GM23338 (cell line): ENCODE results near the gene ZCCHC14. TPM values are rescaled to one million over a fixed set of nuclear protein-coding genes. Genes with fewer than 3 reads are reported as not detected.
"Not testable (repeated sequence)": the region's sequence is repeated elsewhere in the genome, so short reads cannot be mapped to it uniquely, and the experiment has no call there.

Experiments
- ATAC-seq: fragments of 200-7000 bp; cut with Tn5 transposase; 3 replicates; pipeline ENCODE4 v1.9.1; 2020
- DNase-seq: peaks from one replicate; pipeline ENCODE4 v3.0.0-alpha.2; 2015; ENCODE audit warnings: low spot score
- H2AFZ ChIP-seq: fragments of 200-600 bp; sonication (generic); 2 replicates; pipeline ENCODE4 v1.8.0; 2016; ENCODE audit warnings: antibody characterized with exemption, mild to moderate bottlenecking, moderate library complexity
- H3F3A ChIP-seq: fragments of 200-600 bp; sonication (generic); replicated peaks from 2 replicates; pipeline ENCODE4 v1.8.0; 2017; ENCODE audit warnings: antibody characterized with exemption, mixed run types, low read depth
- H3K27ac ChIP-seq: fragments of 200-600 bp; sonication (generic); 2 replicates; pipeline ENCODE4 v1.6.1; 2016; ENCODE audit warnings: low read depth
- H3K27me3 ChIP-seq: fragments of 200-600 bp; sonication (generic); 2 replicates; pipeline ENCODE4 v1.8.0; 2016; ENCODE audit warnings: mild to moderate bottlenecking, mixed run types, moderate library complexity; ENCODE audit not compliant: insufficient read depth
- H3K36me3 ChIP-seq: fragments of 200-600 bp; sonication (generic); 2 replicates; pipeline ENCODE4 v1.8.0; 2016; ENCODE audit warnings: mild to moderate bottlenecking; ENCODE audit not compliant: insufficient read depth
- H3K4me1 ChIP-seq: fragments of 200-600 bp; sonication (generic); 2 replicates; pipeline ENCODE4 v1.8.0; 2016; ENCODE audit warnings: mild to moderate bottlenecking, moderate library complexity; ENCODE audit not compliant: insufficient read depth
- H3K4me2 ChIP-seq: fragments of 200-600 bp; sonication (generic); 2 replicates; pipeline ENCODE4 v1.7.1; 2017; ENCODE audit warnings: mixed run types
- H3K4me3 ChIP-seq: fragments of 200-600 bp; sonication (generic); 2 replicates; pipeline ENCODE4 v1.6.1; 2016; ENCODE audit warnings: mixed run types
- H3K79me2 ChIP-seq: fragments of 200-600 bp; sonication (generic); replicated peaks from 2 replicates; pipeline ENCODE4 v1.8.0; 2017; ENCODE audit warnings: mild to moderate bottlenecking; ENCODE audit not compliant: insufficient read depth
- H3K9me2 ChIP-seq: fragments of 200-600 bp; sonication (generic); 2 replicates; pipeline ENCODE4 v1.8.0; 2017; ENCODE audit not compliant: insufficient read depth
- H4K20me1 ChIP-seq: fragments of 200-600 bp; sonication (generic); replicated peaks from 2 replicates; pipeline ENCODE4 v1.8.0; 2017; ENCODE audit warnings: mild to moderate bottlenecking; ENCODE audit not compliant: insufficient read depth
- H3K27ac Mint-ChIP-seq: 2 replicates; pipeline ENCODE4 v1.8.0; 2020; ENCODE audit warnings: inconsistent platforms, mild to moderate bottlenecking, moderate library complexity, mixed read lengths
- H3K27me3 Mint-ChIP-seq: 3 replicates; pipeline ENCODE4 v1.8.0; 2022; ENCODE audit warnings: low read depth, mild to moderate bottlenecking, moderate library complexity, mixed read lengths, inconsistent platforms; ENCODE audit not compliant: insufficient read depth, poor library complexity
- H3K36me3 Mint-ChIP-seq: 3 replicates; pipeline ENCODE4 v1.8.0; 2021; ENCODE audit warnings: low read depth, mild to moderate bottlenecking, inconsistent platforms, moderate library complexity, mixed read lengths
- H3K4me1 Mint-ChIP-seq: 3 replicates; pipeline ENCODE4 v1.8.0; 2020; ENCODE audit warnings: mild to moderate bottlenecking, inconsistent platforms, mixed read lengths
- H3K4me3 Mint-ChIP-seq: 3 replicates; pipeline ENCODE4 v1.8.0; 2021; ENCODE audit warnings: moderate library complexity, mild to moderate bottlenecking, inconsistent platforms, mixed read lengths
- H3K9me3 Mint-ChIP-seq: 3 replicates; pipeline ENCODE4 v1.8.0; 2020; ENCODE audit warnings: moderate library complexity, mild to moderate bottlenecking, inconsistent platforms, mixed read lengths
- CREB1 ChIP-seq: fragments of 250-450 bp; sonication (Bioruptor Pico); IDR thresholded peaks from 2 replicates; pipeline ENCODE4 v1.5.0; 2020; ENCODE audit warnings: low read depth, mild to moderate bottlenecking, moderate library complexity
- EZH2phosphoT487 ChIP-seq: fragments of 200-600 bp; sonication (generic); IDR thresholded peaks from one replicate; pipeline ENCODE4 v1.8.1; 2018; ENCODE audit warnings: antibody characterized with exemption; ENCODE audit not compliant: unreplicated experiment
- NANOG ChIP-seq: IDR thresholded peaks from 2 replicates; pipeline ENCODE4 v1.6.1; 2016; ENCODE audit warnings: antibody characterized with exemption, borderline replicate concordance
- ZNF114 ChIP-seq: fragments of 250-450 bp; sonication (Bioruptor Pico); IDR thresholded peaks from 2 replicates; pipeline ENCODE4 v1.5.0; 2020; ENCODE audit warnings: mild to moderate bottlenecking, moderate library complexity
- ZNF331 ChIP-seq: fragments of 250-450 bp; sonication (Bioruptor Pico); IDR thresholded peaks from 2 replicates; pipeline ENCODE4 v1.5.0; 2020; ENCODE audit warnings: low read depth, mild to moderate bottlenecking, moderate library complexity
- polyA plus RNA-seq: library from polyadenylated mRNA; unstranded; fragments of >200 nt; fragmentation: Nextera tagmentation; extraction: Ambion mirVana; gene quantifications from 2 replicates; pipeline ENCODE4 v1.2.1, GENCODE V29; 2016
- total RNA-seq: library from RNA; depleted of rRNA; stranded (reverse); fragments of >200 nt; shearing (Covaris generic); gene quantifications from 2 replicates; pipeline ENCODE4 v1.2.3, GENCODE V29; 2014
- TF ChIP-seq, protein P1 (sequence below), 2 experiments: fragments of 200-600 bp in 1 of 2; sonication (generic) in 1 of 2; conservative IDR thresholded peaks; 2 replicates each; pipeline versions ENCODE4 v1.5.1 to v1.6.1; 2016 to 2017; ENCODE audit warnings: antibody characterized with exemption in 2 of 2, low read depth in 2 of 2, mild to moderate bottlenecking in 2 of 2, moderate library complexity in 1 of 2
- TF ChIP-seq, protein P2 (sequence below): IDR thresholded peaks from one replicate; pipeline ENCODE4 v1.6.1; 2018; ENCODE audit warnings: antibody characterized with exemption; ENCODE audit not compliant: unreplicated experiment

Gene ZCCHC14
- total and polyA plus RNA-seq, 2 experiments from 2014 or later, result 6.8 to 22.4 TPM

DNA sequence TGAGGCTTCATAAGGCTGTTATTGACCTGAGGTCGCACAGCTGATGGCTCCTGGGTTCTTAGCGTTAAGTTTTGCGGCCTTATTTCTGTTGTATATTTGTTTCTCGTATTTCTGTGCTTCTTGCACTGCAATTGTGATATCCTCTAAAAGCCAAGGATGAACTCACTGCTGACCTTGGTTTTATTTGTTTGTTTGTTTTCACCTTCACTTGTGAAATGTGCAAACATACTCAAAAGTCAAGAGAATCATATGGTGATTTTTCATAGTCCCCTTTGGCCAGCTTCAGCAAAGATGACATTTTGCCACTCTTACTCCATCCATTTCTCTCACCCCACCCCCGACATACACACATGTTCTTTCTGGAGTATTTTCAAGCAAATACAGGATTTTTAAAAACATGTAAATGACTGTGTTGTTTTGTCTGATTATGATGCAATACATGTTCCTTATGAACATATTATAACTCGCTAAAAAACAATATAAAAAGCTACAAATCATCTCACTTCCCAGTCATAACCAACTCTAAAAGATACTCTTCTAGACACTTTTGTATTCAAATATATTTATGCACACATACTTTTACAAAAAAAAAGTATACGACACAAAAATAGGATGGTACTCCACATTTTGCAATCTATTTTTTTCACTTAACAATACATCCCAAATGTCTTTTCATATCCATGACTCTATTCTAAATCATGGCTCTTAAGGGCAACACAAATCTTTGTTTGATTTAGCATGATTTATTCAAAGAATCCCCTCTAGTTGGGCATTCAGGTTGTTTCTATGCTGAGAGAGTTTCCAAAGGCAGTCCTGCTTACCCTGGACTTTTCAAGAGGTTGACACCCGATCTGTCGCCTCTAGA, 5.7 kb upstream of the ZCCHC14 start:
- H4K20me1 ChIP-seq, result no peaks in the 10 kb centered on the region
- H3K9me2 ChIP-seq, result no peaks in the 10 kb centered on the region
- Mint-ChIP-seq H3K36me3 (no peaks in the 10 kb centered on the region; the same call in 2 of the 3 replicates), H3K4me1 (peaks cover 17% of the 10 kb centered on the region; the same call in 2 of the 3 replicates), H3K9me3 (no peaks in the 10 kb centered on the region; the same call in 2 of the 3 replicates), H3K4me3 (no peak overlapping the region), H3K27ac (no peak overlapping the region), H3K27me3 (peaks cover 6% of the 10 kb centered on the region)
- no peaks in the 10 kb centered on the region for H3K27me3 ChIP-seq
- H3K4me2 ChIP-seq, result no peak overlapping the region
- no peak overlapping the region for H3K27ac ChIP-seq
- H3K36me3 ChIP-seq, result no peaks in the 10 kb centered on the region
- H3K79me2 ChIP-seq, result no peaks in the 10 kb centered on the region
- no peak overlapping the region for H2AFZ ChIP-seq
- DNase-seq, result no peak
- TF ChIP-seq NANOG, result no peak
- TF ChIP-seq, protein P1, sequence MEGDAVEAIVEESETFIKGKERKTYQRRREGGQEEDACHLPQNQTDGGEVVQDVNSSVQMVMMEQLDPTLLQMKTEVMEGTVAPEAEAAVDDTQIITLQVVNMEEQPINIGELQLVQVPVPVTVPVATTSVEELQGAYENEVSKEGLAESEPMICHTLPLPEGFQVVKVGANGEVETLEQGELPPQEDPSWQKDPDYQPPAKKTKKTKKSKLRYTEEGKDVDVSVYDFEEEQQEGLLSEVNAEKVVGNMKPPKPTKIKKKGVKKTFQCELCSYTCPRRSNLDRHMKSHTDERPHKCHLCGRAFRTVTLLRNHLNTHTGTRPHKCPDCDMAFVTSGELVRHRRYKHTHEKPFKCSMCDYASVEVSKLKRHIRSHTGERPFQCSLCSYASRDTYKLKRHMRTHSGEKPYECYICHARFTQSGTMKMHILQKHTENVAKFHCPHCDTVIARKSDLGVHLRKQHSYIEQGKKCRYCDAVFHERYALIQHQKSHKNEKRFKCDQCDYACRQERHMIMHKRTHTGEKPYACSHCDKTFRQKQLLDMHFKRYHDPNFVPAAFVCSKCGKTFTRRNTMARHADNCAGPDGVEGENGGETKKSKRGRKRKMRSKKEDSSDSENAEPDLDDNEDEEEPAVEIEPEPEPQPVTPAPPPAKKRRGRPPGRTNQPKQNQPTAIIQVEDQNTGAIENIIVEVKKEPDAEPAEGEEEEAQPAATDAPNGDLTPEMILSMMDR (conservative IDR thresholded peaks at IDR 0.05; ENCODE audit: low read depth in 2 of 2), result no peak
- TF ChIP-seq, protein P2, sequence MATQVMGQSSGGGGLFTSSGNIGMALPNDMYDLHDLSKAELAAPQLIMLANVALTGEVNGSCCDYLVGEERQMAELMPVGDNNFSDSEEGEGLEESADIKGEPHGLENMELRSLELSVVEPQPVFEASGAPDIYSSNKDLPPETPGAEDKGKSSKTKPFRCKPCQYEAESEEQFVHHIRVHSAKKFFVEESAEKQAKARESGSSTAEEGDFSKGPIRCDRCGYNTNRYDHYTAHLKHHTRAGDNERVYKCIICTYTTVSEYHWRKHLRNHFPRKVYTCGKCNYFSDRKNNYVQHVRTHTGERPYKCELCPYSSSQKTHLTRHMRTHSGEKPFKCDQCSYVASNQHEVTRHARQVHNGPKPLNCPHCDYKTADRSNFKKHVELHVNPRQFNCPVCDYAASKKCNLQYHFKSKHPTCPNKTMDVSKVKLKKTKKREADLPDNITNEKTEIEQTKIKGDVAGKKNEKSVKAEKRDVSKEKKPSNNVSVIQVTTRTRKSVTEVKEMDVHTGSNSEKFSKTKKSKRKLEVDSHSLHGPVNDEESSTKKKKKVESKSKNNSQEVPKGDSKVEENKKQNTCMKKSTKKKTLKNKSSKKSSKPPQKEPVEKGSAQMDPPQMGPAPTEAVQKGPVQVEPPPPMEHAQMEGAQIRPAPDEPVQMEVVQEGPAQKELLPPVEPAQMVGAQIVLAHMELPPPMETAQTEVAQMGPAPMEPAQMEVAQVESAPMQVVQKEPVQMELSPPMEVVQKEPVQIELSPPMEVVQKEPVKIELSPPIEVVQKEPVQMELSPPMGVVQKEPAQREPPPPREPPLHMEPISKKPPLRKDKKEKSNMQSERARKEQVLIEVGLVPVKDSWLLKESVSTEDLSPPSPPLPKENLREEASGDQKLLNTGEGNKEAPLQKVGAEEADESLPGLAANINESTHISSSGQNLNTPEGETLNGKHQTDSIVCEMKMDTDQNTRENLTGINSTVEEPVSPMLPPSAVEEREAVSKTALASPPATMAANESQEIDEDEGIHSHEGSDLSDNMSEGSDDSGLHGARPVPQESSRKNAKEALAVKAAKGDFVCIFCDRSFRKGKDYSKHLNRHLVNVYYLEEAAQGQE, result no peak
- TF ChIP-seq CREB1, result no peak
- no peak for TF ChIP-seq ZNF331
- no peak for TF ChIP-seq ZNF114 (CRISPR knock-in tag)
- TF ChIP-seq EZH2phosphoT487, result no peak
- H3K4me3 ChIP-seq, result no peak overlapping the region
- no peak for ATAC-seq
- peaks cover 12% of the 10 kb centered on the region for H3F3A ChIP-seq
- H3K4me1 ChIP-seq, result no peaks in the 10 kb centered on the region

DNA sequence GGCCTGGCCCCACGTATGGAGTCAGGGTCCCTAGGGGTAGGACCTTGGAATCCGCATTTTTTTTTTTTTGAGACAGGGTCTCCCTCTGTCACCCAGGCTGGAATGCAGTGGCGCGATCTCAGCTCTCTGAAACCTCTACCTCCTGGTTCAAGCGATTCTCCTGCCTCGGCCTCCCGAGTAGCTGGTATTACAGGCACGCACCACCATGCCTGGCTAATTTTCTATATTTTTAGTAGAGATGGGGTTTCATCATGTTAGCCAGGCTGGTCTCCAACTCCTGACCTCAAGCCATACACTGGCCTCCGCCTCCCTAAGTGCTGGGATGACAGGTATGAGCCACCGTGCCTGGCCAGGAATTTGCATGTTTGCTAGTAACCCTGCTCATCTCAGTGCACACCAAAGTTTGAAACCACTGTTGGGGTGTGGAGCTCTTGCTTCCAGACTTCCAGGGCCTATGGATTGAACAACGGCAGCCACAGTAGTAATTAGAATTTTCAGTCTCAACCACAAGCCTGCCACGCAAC, 5.0 kb upstream of the ZCCHC14 start:
- not testable (repeated sequence) for H3K27ac ChIP-seq
- H3F3A ChIP-seq, result peaks cover 11% of the 10 kb centered on the region

DNA sequence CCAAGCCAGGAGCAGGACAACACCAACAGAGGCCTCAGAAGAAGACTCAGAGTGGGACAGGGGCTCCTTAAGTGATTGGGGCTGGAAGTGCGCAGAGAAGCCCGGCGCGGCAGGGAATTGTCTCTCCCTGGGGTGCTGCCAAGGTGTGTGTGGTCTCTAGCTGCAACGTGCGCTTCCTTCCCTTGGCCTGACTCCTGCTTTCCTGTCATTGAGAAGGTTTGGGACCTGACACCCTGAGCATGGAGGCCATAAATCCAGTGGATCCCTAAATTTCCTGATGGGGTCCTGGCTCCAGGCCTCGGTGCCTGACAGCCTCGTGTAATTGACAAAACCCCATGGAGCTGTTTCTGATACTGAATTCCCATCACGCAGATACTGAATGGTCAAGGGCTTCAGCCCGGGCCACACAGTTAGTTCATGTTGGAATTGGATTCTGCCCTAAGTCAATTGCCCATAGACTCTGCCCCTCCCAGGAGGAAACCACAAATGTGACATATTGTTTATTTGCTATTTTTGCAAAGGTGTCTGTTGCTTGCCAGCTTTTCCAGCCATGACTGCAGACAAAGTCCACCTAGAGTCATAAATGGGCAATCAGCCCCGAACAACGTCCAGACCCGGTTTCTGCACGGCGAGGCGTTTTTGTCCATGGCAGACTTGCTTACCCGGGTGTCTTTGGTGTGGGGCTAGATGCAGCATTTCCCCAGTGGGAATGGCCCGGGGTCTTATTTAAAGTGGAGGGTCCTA, 4.4 kb upstream of the ZCCHC14 start:
- not testable (repeated sequence) for H3K4me2 ChIP-seq, H2AFZ ChIP-seq, H3K9me3 Mint-ChIP-seq, H3K4me3 Mint-ChIP-seq, H3K79me2 ChIP-seq, H3K4me1 ChIP-seq, H3K9me2 ChIP-seq, H3K27ac Mint-ChIP-seq, H3F3A ChIP-seq, H3K27ac ChIP-seq, ATAC-seq, DNase-seq, H3K36me3 ChIP-seq, H3K4me3 ChIP-seq, H4K20me1 ChIP-seq, H3K36me3 Mint-ChIP-seq, H3K27me3 ChIP-seq
- H3K4me1 Mint-ChIP-seq, result peaks cover 19% of the 10 kb centered on the region; the same call in 2 of the 3 replicates
- peaks cover 10% of the 10 kb centered on the region for H3K27me3 Mint-ChIP-seq

More for the DNA sequence above, 5.0 kb upstream of the ZCCHC14 start:
- not testable (repeated sequence) for H3K9me2 ChIP-seq, H3K4me2 ChIP-seq, H3K9me3 Mint-ChIP-seq, DNase-seq, H3K27me3 ChIP-seq, H3K4me3 Mint-ChIP-seq, H3K36me3 Mint-ChIP-seq, H3K79me2 ChIP-seq, H3K27ac Mint-ChIP-seq, H4K20me1 ChIP-seq, H3K36me3 ChIP-seq, H2AFZ ChIP-seq, H3K4me3 ChIP-seq, H3K4me1 ChIP-seq, ATAC-seq
- peaks cover 10% of the 10 kb centered on the region for H3K27me3 Mint-ChIP-seq
- peaks cover 19% of the 10 kb centered on the region; the same call in 2 of the 3 replicates for H3K4me1 Mint-ChIP-seq
